Measurements from ENCODE around the gene ANO9.
A peak's percentile ranks its signal among the peaks of the same experiment; 100 is the strongest.

The ANO9 gene, protein sequence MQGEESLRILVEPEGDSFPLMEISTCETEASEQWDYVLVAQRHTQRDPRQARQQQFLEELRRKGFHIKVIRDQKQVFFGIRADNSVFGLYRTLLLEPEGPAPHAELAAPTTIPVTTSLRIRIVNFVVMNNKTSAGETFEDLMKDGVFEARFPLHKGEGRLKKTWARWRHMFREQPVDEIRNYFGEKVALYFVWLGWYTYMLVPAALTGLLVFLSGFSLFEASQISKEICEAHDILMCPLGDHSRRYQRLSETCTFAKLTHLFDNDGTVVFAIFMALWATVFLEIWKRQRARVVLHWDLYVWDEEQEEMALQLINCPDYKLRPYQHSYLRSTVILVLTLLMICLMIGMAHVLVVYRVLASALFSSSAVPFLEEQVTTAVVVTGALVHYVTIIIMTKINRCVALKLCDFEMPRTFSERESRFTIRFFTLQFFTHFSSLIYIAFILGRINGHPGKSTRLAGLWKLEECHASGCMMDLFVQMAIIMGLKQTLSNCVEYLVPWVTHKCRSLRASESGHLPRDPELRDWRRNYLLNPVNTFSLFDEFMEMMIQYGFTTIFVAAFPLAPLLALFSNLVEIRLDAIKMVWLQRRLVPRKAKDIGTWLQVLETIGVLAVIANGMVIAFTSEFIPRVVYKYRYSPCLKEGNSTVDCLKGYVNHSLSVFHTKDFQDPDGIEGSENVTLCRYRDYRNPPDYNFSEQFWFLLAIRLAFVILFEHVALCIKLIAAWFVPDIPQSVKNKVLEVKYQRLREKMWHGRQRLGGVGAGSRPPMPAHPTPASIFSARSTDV

DNA sequence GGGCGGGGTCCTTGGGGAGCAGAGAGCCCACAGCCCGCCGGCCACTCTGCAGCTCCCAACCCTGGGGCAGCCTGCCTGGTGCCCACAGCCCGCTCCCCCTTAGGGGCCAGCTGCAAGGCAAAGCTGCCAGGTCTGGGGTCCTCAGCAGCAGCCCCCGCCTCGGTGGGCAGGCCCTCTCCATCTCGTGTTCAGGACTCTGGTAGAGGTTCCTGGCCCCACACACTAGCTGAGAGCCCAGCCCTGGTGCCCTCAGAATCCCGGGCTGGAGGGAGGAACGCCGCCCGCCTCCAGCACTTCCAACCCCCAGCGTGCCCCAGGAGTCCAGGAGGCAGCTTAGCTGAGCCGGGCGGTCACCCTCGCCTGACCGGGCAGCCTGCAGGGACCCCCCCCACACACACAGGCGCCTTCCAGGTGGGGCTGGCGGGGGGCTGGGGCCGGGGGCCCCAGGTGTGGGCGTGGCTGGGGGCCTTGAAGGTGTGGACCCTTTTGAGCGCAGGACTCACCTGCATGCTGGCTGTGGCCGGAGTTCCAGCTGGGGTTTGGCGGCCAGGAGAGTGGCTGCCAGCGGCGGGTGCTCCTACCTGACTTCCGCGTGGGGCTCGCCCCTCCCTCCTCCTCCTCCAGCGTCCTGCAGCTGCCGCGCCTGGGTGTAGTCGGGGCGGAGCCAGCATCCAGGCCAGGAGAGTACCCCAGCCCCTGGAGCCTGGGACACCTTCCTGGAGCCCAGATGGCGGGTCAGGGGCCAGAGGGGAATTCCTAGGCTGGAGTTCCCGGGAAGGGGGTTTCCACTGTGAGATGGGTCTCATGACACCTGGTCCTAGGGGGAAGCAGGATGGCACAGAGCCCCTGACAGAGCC is at the start of gene ANO9:
Gene ANO9, minus strand, starts transcription at position 594 of the 857 bp plus-strand sequence. Its CDS starts 85 bp downstream, at position 509.
- peak within 1 kb of the TSS; percentile 61; the same call in 1 of the 2 replicates for H3K4me3 ChIP-seq (ENCODE audit: low read length)
- TF ChIP-seq ZNF274 (IDR thresholded peaks at IDR 0.05; ENCODE audit: low read depth, low read length): no peak

DNA sequence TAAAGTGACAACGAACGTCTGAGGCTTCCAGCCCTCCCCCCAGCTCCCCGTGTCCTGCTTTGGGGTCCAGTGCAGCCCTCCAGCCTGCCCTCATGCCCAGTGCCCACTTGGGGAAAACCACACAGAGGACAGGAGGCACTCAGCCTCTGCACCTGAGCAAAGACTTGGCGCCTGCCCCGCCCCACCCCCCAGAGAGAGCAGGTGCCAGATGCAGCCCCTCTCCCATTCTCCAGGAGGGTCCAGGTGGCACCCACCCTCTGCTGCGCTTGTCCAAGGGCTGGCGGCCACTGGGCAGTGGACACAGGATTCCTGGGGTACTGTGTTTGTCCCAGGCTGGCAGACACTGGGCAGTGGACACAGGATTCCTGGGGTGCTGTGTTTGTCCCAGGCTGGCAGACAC is 49.5 kb upstream of the ANO9 start:
- TF ChIP-seq ZNF274 (IDR thresholded peaks at IDR 0.05; ENCODE audit: low read depth, low read length): no peak
- H3K4me3 ChIP-seq (ENCODE audit: low read length): no peak overlapping the region

DNA sequence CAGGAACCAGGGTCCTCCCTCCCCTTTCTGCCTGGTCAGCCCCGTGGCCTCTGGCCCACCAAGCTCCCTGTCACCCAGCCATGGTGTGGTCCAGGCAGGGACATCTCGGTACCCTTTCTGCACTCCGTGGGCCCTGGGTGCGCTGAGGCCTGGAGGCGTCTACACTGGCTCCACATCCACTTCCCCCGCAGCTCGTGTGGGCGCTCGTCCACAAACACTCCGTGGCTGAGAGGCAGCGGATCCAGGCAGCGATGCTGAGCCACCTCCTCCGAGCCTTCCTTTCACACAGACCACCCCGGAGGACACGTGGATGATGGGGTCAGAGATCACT is 49.1 kb upstream of the ANO9 start:
- H3K4me3 ChIP-seq (ENCODE audit: low read length): no peak overlapping the region
- TF ChIP-seq ZNF274 (IDR thresholded peaks at IDR 0.05; ENCODE audit: low read depth, low read length): no peak

DNA sequence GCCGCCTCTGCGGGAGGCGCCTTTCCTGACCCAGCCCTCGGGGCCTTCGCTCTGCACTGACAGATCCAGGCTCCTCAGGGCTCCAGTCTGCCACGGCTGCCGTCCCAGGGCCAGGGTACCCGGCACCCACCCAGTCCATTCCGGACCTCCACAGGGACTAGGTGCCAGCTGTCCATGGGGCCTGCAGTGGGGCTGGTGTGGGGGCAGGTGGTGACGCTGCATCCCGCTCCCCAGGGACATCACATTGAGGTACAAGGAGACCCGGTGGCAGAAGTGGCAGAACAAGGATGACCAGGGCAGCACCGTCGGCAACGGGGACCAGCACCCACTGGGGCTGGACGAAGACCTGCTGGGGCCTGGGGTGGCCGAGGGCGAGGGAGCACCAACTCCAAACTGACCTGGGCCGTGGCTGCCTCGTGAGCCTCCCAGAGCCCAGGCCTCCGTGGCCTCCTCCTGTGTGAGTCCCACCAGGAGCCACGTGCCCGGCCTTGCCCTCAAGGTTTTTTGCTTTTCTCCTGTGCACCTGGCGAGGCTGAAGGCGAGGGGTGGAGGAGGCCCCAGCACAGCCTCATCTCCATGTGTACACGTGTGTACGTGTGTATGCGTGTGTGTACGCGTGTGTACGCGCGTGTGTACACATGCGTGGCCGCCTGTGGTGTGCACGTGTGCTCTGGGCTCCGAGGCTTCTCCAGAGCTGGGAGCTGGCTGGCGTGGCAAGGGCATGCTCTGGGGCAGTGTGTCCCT is 48.5 kb upstream of the ANO9 start:
- no peak for TF ChIP-seq ZNF274 (IDR thresholded peaks at IDR 0.05; ENCODE audit: low read depth, low read length)
- no peak overlapping the region for H3K4me3 ChIP-seq (ENCODE audit: low read length)

DNA sequence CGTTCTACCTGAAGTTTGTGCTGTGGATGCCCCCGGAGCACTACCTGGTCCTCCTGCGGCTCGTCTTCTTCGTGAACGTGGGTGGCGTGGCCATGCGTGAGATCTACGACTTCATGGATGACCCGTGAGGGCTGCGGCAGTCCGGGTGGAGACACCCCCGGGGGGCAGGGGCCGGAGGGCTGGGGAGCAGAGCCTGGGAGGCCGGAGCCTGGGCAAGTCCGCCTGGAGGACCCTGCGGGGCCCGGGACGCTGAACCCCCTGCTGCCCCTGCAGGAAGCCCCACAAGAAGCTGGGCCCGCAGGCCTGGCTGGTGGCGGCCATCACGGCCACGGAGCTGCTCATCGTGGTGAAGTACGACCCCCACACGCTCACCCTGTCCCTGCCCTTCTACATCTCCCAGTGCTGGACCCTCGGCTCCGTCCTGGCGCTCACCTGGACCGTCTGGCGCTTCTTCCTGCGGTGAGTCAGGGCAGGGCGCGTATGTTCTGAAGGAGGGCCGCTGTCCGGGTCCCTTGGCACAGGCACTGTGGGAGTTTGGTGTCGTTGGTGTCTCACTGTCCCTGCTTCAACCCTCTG is 47.9 kb upstream of the ANO9 start:
- H3K4me3 ChIP-seq (ENCODE audit: low read length): no peak overlapping the region
- TF ChIP-seq ZNF274 (IDR thresholded peaks at IDR 0.05; ENCODE audit: low read depth, low read length): no peak

DNA sequence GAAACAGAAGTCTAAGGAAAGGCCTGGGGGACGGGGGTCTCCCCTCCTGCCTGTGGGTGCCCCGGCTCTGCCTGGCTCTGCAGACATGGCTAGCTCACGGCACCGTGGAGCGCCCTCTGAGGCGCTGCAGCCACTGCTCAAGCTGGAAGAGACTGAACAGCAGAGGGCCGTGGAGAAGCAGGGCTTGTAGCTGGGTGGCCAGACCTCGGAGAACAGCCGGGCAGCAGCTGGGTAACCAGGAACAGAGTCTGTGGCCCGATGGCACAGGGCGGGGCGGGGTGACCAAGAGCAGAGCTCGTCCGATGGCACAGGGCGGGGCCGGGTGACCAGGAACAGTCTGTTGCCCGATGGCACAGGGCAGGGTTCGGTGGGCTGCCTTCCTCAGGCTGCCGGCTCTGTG is 47.2 kb upstream of the ANO9 start:
- no peak for TF ChIP-seq ZNF274 (IDR thresholded peaks at IDR 0.05; ENCODE audit: low read depth, low read length)

DNA sequence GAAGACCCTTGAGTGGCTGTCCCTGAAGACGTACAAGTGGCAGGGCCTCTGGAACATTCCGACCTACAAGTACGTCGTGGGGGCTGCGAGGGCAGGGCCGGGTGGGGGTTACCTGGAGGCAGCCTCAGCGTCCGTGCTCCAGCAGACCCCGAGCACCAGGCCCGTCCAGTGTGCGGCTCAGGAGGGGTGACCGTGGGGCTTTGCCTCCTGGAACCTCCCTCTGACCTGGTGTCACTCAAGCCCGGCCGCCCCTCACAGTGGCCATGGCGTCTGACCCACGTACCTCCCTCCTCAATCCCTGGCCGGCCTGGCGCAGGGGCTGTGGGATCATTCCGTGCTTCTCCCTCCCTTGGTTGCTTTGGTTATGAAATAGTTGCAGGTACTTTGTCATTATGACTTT is 46.8 kb upstream of the ANO9 start:
- no peak overlapping the region for H3K4me3 ChIP-seq (ENCODE audit: low read length)
- no peak for TF ChIP-seq ZNF274 (IDR thresholded peaks at IDR 0.05; ENCODE audit: low read depth, low read length)

More for the DNA sequence above, 47.2 kb upstream of the ANO9 start:
- no peak overlapping the region for H3K4me3 ChIP-seq (ENCODE audit: low read length)

DNA sequence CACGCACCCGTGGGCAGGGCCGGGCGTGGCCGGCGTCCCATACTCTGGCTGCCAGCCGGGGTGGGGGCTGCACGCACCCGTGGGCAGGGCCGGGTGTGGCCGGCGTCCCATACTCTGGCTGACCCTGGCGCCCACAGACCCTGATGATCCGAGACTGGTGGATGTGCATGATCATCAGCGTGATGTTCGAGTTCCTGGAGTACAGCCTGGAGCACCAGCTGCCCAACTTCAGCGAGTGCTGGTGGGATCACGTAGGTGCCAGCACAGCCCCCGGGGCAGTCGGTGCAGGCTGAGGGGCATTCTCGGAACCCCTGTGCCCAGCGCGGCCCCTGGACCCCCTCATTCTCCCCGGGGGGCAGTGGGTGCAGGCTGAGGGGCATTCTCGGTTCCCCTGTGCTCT is 46.3 kb upstream of the ANO9 start:
- no peak for TF ChIP-seq ZNF274 (IDR thresholded peaks at IDR 0.05; ENCODE audit: low read depth, low read length)
- no peak overlapping the region for H3K4me3 ChIP-seq (ENCODE audit: low read length)

DNA sequence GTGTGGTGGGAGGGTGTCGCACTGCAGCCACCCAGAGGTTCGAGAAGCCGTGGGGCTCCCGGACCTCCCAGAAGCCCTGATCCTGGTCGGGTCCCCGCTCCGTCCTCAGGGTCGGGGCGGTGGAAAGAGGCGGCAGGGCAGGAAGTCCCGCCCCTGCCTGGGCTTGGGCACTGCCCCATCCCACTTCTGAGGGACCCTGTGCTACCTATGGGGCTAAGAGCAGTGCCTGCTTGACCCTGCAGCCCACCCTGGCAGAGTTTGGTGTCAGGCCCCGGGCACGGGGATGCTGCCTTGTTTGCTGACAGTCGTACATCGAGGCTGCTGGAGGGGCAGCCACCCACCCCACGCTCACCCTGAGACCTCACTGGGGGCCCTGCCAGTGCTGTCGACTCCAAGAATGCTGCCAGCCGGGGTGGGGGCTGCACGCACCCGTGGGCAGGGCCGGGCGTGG is 45.8 kb upstream of the ANO9 start:
- no peak overlapping the region for H3K4me3 ChIP-seq (ENCODE audit: low read length)

DNA sequence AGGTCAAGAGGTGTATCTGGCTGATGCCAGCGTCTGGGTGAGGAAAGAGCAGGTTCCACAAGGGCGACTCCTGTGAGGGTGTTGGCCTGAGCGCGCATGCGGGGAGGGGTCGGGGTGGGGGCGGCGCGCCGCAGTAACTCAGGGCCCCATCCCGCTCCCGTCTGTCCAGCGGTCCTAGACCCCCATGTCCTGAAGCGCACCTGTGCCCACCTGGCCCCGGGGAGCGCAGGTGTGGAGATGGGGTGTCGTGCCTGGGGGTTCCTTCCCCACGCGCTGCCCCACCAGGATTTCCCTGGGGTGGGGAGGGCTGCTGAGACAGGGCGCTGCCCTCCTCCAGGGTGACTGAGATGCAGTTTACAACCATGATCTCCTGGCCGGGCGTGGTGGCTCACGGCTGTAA is 44.4 kb upstream of the ANO9 start:
- TF ChIP-seq ZNF274 (IDR thresholded peaks at IDR 0.05; ENCODE audit: low read depth, low read length): no peak
- no peak overlapping the region for H3K4me3 ChIP-seq (ENCODE audit: low read length)

More for the DNA sequence above, 45.8 kb upstream of the ANO9 start:
- no peak for TF ChIP-seq ZNF274 (IDR thresholded peaks at IDR 0.05; ENCODE audit: low read depth, low read length)

DNA sequence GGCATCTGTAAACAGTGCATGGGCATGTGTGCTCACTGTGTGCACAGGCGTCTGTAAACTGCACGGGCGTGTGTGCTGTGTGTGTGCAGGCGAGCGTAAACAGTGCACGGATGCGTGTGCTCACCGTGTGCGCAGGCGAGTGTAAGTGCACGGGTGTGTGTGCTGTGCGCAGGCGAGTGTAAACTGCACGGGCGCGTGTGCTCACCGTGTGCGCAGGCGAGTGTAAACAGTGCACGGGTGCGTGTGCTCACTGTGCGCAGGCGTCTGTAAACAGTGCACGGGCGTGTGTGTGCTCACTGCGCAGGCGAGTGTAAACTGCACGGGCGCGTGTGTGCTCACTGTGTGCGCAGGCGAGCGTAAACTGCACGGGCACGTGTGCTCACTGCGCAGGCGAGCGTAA is 42.8 kb upstream of the ANO9 start:
- no peak overlapping the region for H3K4me3 ChIP-seq (ENCODE audit: low read length)
- TF ChIP-seq ZNF274 (IDR thresholded peaks at IDR 0.05; ENCODE audit: low read depth, low read length): no peak

DNA sequence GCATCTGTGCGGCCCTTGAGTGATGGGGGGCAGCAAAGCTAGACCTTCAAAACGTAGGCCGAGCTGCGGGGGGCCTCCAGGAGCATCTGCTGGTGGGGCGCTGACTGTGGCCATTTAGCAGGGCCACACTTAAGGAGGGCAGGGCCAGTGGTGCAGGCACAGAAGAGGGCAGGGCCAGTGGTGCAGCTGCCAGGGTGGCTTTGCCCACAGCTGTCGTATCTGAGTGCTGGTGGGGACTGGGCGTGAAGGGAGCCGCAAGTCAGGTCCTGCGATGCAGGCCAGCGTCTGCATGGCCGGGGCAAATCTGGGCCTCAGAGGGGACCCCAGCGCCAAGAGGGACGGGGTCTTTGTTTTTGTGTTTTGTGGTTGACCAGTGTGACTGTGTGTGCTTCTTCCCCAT is 37.5 kb upstream of the ANO9 start:
- H3K4me3 ChIP-seq (ENCODE audit: low read length): no peak overlapping the region
- TF ChIP-seq ZNF274 (IDR thresholded peaks at IDR 0.05; ENCODE audit: low read depth, low read length): no peak

DNA sequence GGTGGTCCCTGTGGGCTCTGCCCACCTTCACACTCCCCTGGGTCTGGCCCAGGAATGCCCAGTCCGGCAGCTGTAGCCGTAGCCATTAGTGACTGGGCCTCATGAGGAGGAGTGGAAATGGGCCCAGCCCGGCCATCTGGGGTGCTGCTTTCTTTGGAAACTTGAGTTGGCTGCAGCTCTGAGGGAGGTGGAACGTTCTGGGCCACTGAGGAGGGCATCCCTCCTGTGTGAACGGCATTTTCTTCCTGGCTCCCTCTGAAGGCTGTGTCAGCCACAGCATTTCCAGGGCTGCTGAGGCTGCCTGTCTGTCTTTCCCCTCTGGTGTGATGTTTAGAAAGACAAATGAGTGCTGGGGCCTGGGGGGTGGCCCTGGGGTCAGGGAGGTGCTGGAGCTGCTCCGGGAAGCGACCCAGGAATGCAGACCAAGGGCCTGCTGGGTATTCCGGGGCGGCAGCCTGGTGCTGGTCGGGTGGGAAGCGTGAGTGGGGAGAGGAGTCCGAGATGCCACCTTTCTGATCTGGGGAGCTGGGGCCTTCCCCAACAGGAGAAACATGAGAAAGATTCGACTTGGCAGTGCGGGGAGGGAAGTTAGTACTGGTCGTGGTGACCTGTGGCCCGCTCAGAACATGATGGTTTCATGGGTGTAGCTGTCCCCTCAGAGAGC is 35.4 kb upstream of the ANO9 start:
- H3K4me3 ChIP-seq (ENCODE audit: low read length): no peak overlapping the region
- no peak for TF ChIP-seq ZNF274 (IDR thresholded peaks at IDR 0.05; ENCODE audit: low read depth, low read length)

Measured in GM08714 (cell line).